Measurements from ENCODE around the gene AHCYL2.
A peak's percentile ranks its signal among the peaks of the same experiment; 100 is the strongest.

AHCYL2 gene

DNA sequence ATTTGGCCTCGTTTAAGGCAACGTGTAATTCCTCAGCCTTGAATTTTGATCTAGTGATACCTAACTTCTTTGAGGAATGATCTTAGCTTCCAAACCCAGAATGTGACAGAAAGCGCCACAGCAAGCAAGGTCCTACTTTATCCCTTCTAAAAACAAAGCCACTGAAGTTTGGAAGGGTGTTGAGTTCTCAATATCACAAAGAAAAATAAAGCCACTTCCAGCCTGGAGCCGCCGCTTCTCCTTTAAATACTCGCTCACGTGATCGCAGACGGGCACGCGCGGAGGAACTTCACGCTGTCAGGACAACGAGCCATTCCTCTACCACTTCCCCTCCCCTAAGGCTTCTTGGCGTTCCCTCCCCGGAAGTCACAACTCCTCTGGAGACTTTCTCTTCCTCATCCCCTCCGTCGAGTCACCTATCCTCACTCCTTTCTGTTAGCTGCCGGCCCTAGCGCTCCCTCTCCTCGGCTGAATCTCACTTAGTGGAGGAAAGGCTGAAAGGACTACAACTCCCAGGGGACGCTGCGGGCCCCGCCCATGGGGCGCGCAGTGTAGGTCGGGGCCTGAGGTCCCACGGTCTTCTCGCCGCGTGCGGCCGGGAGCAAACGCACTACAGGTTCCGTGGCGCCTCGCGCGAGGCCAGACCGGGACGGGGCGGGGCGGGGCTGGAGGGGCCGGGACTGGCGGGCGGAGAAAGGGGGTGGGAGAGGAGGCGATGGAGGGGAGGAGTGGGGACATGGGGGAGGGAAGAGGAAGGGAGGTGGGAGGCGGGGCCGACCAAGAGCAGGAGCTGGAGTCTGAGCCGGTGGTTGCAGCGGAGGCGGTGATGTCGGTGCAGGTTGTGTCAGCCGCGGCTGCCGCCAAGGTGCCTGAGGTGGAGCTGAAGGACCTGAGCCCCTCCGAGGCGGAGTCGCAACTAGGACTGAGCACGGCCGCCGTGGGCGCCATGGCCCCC lies at the start of gene AHCYL2:
AHCYL2 (plus strand) TSS at position 780 of the 955 bp plus-strand sequence.
- DNase-seq (ENCODE audit: low read depth in 2 of 2, low spot score in 1 of 2): peak; percentile 95 to 97

DNA sequence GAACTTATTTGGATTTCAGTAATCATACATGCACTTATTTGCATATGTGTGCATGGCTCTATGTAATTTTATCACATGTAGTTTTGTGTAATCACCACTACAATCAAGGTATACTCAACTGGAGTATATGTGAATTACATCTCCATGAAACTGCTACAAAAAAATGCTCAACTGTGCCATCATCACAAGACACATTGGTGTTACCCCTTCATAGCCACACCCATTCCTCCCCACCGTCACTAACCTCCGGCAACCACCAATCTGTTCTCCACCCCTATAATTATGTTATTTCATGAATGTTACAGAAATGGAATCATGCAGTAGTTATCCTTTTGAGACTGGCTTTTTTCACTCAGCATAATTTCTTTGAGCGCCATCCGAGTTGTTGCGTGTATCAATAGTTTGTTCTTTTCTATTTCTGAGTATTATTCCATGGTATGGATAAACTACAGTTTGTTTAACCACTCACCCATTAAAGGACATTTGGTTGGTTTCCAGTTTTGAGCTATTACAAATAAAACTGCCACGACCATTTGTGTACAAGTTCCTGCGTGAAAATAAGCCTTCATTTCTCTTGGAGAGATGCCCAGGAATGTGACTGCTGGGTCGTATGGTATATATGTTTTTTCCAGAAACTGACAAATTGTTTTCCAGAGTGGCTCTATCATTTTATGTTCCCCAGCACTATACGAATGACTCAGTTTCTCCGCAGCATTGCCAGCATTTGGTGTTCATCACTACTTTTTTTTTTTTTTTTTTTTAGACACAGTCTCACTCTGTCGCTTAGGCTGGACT lies 47.7 kb upstream of the AHCYL2 start:
- no peak for DNase-seq (ENCODE audit: low read depth in 2 of 2, low spot score in 1 of 2)

DNA sequence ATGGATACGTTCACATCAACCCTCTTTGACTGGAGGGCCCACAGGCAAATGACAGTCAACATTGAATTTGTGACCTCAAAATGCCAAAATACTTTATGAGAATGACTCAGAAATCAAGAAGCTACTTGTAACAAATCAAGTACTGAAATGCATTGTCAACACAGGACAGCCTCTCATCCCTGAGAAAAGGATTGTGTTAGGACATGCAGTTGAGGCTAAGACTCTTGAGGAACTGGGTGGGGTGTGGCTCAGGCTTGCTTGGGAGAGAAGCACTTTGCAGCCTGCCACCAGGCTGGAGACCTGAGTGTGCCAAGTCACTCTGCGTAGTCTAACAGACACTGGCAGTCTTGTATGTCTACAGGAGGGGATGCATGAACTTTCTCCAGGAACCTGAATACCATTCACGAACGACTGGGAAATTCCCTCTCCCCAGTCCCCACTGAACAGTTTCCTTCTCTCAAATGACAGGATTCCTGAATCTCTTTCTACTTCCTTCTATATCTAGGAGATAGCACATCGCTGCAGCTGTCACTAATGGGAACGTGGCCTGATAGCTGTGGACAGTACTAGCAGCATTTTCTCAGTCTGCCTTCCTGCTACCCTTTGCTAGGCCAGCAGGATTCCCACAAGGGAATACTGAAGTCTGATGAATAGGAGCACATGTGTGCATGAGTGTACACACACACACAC lies 39.7 kb upstream of the AHCYL2 start:
- no peak for DNase-seq (ENCODE audit: low read depth in 2 of 2, low spot score in 1 of 2)

DNA sequence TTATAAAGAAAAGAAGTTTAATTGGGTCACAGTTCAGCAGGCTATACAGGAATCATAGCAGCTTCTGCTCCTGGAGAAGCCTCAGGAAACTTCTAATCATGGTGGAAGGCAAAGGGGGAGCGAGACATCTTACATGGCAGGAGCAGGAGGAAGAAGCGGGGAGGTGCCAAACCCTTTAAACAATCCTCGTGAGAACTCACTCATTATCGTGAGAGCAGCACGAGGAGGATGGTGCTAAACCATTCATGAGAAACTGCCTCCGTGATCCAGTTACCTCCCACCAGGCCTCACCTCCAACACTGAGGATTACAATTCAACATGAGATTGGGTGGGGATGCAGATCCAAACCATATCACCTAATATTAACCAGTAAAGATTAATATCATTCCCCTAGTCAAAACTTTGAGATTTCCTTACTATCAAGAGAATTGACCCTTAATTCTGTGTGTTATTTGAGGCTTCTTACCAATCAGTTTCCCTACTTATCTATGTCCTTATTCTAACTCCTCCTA lies 38.0 kb upstream of the AHCYL2 start:
- no peak for DNase-seq (ENCODE audit: low read depth in 2 of 2, low spot score in 1 of 2)

DNA sequence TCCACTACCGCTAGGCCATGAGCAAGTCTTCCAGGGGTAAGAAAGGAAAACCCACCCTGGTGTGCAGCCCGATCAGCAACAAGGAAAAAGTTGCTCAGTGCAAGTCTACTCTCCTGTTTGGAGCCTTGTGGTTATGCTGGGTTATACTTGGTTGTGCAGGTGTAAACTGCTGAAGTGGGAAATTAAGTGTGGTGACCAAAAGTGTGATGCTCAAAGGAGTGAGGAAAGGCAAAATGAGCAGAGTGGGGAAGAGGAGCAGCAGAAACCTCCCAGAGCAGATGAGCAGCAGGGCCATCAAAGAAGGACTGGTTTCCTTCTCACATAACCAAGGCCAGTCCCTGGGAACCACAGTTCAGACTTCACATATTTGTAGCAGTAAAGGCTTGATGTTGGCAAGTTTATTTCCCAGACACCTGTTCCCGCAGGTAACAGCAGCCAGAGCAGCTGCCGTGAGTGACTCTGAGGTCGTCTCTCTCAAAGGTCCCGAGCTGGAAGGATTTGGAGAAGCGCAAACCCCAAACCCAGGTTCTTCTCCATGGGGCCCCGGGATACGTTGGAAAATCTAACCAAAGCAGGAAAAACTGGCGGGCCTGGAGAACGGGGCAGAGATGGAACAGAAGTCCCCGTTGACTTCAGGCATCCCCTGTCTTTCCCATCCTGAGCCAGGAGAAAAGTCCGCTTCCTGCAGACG lies 37.0 kb upstream of the AHCYL2 start:
- no peak for DNase-seq (ENCODE audit: low read depth in 2 of 2, low spot score in 1 of 2)

DNA sequence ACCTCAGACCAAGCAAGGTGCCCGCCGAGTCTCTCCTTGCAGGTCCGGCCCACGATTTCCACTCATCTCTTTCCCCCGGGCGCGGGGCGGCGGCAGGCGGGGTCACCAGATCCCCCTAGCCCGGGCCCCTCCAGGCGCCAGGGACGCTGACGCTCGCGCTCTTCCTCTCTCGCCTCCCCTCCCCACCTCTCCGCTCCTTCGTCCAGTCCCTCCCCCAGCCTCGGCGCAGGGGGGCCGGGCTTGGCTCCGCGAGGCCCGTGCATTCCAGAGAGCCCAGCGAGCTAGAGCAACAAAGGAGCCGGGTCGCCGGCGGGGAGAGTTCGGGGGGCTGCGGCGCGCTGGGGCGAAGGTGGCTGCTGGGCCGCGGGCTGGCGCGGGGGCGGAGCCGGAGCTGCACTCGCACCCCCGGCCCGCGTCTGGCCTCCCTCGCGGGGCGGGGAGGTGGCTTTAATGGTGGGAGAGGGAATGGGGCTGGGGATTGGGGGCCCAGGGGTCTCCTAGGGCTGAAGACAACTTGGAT lies 36.4 kb upstream of the AHCYL2 start, which contains the start of gene SMO:
SMO (plus strand) TSS at position 262 of the 520 bp plus-strand sequence. CDS start 519 bp downstream, outside the sequence.
- DNase-seq (ENCODE audit: low read depth in 2 of 2, low spot score in 1 of 2): no peak

DNA sequence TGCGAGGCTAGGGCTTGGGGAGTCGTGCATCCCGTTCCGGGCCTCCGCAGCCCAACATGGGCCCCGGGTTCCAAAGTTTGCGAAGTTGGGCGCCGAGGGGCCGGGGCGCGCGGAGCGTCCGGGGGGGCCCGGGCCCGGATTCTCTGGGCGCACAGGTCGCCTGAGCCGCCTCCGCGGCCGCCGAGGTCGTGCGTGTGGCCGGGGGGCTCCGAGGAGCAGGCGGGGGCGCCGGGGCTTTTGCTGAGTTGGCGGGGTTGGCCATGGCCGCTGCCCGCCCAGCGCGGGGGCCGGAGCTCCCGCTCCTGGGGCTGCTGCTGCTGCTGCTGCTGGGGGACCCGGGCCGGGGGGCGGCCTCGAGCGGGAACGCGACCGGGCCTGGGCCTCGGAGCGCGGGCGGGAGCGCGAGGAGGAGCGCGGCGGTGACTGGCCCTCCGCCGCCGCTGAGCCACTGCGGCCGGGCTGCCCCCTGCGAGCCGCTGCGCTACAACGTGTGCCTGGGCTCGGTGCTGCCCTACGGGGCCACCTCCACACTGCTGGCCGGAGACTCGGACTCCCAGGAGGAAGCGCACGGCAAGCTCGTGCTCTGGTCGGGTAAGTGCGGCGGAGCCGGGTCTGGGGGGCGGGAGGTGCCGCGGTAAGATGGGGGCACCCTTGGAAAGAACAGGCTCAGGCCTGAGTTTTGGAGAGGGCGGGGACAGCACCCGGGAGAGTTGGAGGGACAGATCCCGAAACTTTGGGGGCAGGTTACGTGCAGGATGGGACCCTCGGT lies 35.8 kb upstream of the AHCYL2 start:
- DNase-seq (ENCODE audit: low read depth in 2 of 2, low spot score in 1 of 2): no peak

DNA sequence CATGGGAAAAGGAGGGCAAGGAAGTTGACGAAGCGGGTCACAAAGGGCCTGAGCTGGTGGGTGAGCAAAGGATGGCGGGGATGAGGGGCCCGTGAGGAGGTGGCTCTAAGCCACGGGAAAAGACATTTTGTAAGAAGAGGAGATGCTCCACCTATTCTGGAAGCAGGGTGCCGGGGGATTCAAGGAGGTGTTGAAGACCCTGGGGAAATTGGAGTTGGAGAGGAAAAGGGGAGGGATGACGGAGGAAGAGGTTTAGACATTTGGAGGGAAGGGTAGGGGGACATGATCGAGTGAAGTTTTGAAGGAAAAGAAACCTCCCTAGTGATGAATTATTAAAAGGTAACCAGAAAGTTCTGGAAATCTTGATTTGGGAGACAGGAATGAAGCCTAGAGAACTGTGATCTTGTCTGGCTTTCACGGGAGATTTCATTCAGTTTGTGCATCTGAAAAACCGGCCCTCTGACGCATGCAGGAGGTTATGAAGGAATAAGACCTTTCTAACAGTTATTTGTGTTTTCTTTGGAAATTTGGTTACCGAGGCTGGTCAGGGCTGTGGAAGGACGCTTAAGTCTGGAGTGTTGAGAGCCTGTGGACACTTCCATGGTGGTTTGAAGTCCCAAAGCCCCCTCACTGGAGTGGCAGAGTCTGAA lies 35.0 kb upstream of the AHCYL2 start:
- no peak for DNase-seq (ENCODE audit: low read depth in 2 of 2, low spot score in 1 of 2)

DNA sequence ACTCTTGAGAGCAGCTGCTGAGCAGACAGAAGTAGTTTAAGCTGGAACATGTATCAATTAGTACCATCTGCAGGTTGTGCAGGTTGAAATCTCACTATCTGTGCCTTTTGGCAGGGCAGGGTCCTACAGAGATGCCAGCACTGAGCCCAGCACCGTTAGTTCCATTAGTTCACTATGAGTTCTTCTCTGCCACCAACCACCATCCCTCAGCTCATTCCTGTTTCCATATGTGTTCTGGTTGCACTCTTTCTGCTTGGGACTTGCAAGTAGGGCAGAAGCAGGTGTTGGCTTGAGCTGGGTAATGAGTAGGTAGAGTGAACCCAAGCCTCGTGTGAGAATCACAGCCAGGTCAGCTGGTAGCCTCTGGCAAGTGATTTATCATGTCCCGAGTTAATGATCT lies 33.6 kb upstream of the AHCYL2 start:
- DNase-seq (ENCODE audit: low read depth in 2 of 2, low spot score in 1 of 2): no peak

DNA sequence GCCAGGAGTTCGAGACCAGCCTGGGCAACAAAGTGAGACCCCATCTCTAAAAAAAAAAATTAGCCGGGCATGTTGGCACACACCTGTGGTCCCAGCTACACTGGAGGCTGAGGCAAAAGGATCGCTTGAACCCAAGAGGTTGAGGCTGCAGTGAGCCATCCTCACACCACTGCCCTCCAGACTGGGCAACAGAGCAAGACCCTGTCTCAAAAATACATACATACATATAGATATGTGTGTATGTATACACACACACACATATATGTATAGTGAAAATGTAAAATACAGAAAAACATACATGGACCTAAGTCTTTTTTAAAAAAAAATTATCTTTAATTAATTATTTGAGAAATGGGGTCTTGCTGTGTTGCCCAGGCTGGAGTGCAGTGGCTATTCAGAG lies 30.9 kb upstream of the AHCYL2 start:
- no peak for DNase-seq (ENCODE audit: low read depth in 2 of 2, low spot score in 1 of 2)

DNA sequence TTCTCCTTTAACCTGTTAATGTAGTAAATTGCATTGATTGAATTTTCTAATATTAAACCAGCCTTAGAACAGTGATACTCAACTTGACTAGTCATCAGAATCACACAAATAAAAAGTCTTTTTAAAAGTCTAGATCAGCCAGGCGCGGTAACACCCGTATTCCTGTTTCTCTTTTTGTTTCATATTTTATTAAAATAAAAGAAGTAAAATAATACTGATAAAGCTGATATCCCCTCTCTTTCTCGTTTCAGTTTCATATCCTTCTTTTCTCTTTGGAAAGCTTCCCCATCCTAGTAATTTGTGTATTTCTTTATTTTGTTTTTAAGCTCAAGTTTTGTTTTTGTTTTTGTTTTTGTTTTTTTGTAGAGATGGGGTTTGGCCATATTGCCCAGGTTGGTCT lies 27.1 kb upstream of the AHCYL2 start:
- no peak for DNase-seq (ENCODE audit: low read depth in 2 of 2, low spot score in 1 of 2)

DNA sequence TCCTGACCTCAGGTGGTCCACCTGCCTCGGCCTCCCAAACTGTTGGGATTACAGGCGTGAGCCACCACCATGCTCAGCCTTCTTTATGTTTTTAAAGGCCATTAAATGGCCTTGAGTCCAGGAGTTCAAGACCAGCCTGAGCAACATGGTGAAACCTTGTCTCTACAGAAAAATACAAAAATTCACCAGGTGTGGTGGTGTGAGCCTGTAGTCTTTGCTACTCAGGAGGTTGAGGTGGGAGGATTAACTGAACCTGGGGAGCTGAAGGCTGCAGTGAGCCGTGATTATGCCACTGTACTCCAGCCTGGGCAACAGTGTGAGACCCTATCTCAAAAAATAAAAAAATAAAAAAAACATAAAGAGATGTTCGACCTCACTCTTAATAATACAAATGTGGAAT lies 25.4 kb upstream of the AHCYL2 start:
- DNase-seq (ENCODE audit: low read depth in 2 of 2, low spot score in 1 of 2): no peak

DNA sequence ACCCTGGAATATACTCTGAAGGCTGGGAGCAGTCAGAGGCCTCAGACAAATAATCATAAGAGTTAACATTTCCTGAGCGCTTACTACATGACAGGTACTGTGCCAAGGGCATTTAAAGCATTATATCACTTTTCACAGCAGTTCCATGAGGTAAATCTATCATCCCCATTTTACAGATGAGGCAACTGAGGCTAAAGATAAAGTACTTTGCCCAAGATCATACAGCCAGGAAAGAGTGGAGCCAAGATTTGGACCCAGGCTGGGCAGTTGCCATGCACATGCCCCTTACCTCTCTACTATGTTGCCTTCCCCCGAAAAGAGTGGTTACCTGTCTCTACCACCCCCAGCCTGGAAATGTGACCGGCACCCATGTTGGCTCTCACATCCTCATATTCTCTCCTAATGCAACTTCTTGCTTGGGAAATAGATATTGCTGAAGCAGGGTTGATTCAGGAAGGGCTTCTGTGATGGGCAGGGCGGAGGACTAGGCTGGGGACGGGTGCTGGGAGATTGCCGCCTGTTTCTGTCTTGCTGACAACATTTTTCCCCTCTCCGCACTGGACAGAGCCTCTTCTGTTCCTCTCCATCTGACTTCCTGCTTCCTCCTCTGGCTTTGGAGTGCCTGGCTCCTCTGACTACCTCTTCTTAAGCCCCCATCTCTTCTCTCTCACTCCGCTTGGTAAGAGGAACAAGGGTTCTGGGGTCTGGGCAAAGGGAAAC lies 22.6 kb upstream of the AHCYL2 start:
- no peak for DNase-seq (ENCODE audit: low read depth in 2 of 2, low spot score in 1 of 2)

DNA sequence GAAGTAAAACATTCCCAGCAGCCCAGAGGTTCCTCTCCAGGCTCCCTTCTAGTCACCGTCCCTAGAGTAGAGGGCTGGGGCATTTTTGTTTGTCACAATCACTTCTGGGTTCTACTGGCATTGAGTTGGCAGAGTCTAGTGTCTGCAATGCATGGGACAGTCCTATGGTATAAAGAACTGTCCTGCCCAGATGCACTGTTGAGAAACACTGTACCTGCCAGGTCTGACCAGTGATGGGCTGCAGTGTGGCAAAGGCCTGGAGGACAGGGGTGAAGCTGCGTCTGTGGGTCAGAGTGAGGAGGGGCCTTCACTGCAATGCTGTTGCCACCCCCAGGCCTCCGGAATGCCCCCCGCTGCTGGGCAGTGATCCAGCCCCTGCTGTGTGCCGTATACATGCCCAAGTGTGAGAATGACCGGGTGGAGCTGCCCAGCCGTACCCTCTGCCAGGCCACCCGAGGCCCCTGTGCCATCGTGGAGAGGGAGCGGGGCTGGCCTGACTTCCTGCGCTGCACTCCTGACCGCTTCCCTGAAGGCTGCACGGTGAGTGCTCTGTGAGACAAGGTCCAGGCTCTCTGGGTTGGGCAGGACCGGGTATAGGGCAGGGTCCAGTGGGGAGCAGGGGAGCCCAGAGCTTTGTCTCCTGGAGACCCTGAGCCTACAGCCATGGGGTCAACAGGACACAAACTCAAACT lies 21.6 kb upstream of the AHCYL2 start:
- DNase-seq (ENCODE audit: low read depth in 2 of 2, low spot score in 1 of 2): no peak

DNA sequence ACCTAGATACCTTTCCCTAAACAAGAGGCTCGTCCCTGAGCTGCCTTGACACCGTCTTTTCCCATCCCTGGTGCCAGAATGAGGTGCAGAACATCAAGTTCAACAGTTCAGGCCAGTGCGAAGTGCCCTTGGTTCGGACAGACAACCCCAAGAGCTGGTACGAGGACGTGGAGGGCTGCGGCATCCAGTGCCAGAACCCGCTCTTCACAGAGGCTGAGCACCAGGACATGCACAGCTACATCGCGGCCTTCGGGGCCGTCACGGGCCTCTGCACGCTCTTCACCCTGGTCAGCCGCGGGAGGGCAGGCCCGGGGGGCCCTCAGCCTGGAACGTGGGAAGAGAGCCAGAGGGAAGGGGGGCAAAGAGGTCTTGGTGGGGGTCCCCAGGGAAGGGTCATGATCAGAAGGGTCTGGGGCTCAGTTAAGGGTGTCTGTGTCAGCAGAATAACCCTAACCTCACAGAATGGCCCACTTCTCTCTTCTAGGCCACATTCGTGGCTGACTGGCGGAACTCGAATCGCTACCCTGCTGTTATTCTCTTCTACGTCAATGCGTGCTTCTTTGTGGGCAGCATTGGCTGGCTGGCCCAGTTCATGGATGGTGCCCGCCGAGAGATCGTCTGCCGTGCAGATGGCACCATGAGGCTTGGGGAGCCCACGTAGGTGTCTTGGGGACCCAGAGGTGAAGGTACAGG lies 19.6 kb upstream of the AHCYL2 start:
- no peak for DNase-seq (ENCODE audit: low read depth in 2 of 2, low spot score in 1 of 2)

DNA sequence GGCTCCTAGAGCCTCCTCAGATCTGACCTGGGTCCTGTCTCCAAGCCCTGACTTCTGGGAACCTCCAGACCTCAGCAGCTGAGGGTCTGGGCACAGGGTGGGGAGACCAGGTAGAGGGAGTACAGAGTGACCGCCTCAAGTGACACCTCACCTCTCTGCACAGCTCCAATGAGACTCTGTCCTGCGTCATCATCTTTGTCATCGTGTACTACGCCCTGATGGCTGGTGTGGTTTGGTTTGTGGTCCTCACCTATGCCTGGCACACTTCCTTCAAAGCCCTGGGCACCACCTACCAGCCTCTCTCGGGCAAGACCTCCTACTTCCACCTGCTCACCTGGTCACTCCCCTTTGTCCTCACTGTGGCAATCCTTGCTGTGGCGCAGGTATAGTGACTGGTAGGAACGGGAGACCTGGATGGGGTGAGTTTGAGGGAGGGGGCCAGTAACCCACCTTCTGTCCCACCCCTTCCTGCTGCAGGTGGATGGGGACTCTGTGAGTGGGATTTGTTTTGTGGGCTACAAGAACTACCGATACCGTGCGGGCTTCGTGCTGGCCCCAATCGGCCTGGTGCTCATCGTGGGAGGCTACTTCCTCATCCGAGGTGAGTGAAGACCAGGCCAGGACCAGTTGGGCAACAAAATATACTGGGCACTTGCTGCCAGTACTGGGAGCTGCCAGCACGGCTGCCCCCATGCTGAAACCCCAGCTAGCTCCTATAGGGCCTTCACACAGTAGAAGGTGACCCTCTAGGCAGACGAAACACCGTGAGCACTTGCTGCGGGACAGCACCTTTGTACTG lies 18.6 kb upstream of the AHCYL2 start:
- no peak for DNase-seq (ENCODE audit: low read depth in 2 of 2, low spot score in 1 of 2)

DNA sequence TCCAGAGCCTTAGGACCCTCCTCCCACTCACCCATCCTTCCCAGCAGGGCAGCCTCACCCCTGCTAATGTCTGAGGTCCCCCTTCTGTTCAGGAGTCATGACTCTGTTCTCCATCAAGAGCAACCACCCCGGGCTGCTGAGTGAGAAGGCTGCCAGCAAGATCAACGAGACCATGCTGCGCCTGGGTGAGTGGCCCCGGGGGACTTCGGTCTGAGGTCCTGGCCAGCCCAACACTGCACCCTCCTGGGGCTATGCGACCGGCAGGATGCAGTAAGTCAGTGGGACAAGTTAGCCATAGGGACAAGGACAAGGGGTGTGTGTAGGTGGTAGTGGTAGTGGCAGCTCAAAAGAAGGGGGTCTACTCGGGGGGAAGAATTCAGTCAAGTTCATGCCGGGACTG lies 16.2 kb upstream of the AHCYL2 start:
- DNase-seq (ENCODE audit: low read depth in 2 of 2, low spot score in 1 of 2): no peak

Data from stimulated activated CD8-positive, alpha-beta memory T cell treated with anti-CD3 and anti-CD28 coated beads, Interleukin-4, amount 100 ng/mL, for 4 hours (primary cell).